ENCODE measurements around the gene PRDM7. TPM values are rescaled to one million over a fixed set of nuclear protein-coding genes. Genes with fewer than 3 reads are reported as not detected.

PRDM7 gene
- total and polyA plus RNA-seq, 2 of the 8 experiments (the other 6 are each of a cell fraction or from before 2014, with no cell fraction given) = 0.02 TPM; not detected in 1

GRCh38 chr16:90047714-90048346 lies 29.3 kb downstream of the PRDM7 start:
- no peak overlapping the region for H2AFZ ChIP-seq (ENCODE audit: low read length)
- no peak overlapping the region; the same call in 1 of the 2 replicates for H4K8ac ChIP-seq (ENCODE audit: extremely low read depth, insufficient read depth, low read length)
- H4K5ac ChIP-seq (ENCODE audit: insufficient read length, low read depth, low read length) = no peak overlapping the region
- no peak overlapping the region for H2BK20ac ChIP-seq (ENCODE audit: low read length)
- peak overlapping the region; percentile 59 for H3K56ac ChIP-seq (replicated peaks; ENCODE audit: insufficient read length, low read depth, low read length)
- no peak overlapping the region for H2AK5ac ChIP-seq (ENCODE audit: low read depth, low read length)
- H3K79me1 ChIP-seq (ENCODE audit: low read depth, low read length) = 0 out of 2 replicates have a peak, but pooled peaks cover 2% of the 10 kb centered on the region
- no peaks in the 10 kb centered on the region for H3K79me2 ChIP-seq (ENCODE audit: control insufficient read depth in 1 of 2, insufficient read depth in 2 of 2, low read length in 2 of 2)
- peak overlapping the region; percentile 66 to 85 for H3K4me2 ChIP-seq (ENCODE audit: insufficient read depth in 1 of 2, low read depth in 2 of 2, low read length in 2 of 2)
- no peak overlapping the region for H4K91ac ChIP-seq (replicated peaks; ENCODE audit: insufficient read length, low read length)
- H3K23me2 ChIP-seq (ENCODE audit: low read depth, low read length) = no peaks in the 10 kb centered on the region
- no peak overlapping the region for H2BK120ac ChIP-seq (replicated peaks; ENCODE audit: low read depth, low read length)
- H2BK5ac ChIP-seq (ENCODE audit: low read depth, low read length) = no peak overlapping the region
- H3K4ac ChIP-seq (replicated peaks; ENCODE audit: insufficient read length, low read depth, low read length) = no peak overlapping the region
- H3K27me3 ChIP-seq (replicated peaks in 1 of 4; ENCODE audit: control insufficient read depth in 3 of 4, extremely low read depth in 1 of 4, insufficient read depth in 3 of 4, low read length in 3 of 4) = no peaks in the 10 kb centered on the region
- FAIRE-seq (no peak), DNase-seq (ENCODE audit: low read depth in 1 of 2, low spot score in 2 of 2) (peak in 1 of 2 experiments; percentile 63)
- no peaks in the 10 kb centered on the region; a peak in 2 of 8 replicates for H3K36me3 ChIP-seq (ENCODE audit: control insufficient read depth in 2 of 4, insufficient read depth in 4 of 4, low read length in 3 of 4)
- H3K4me3 ChIP-seq (ENCODE audit: extremely low read depth in 1 of 4, insufficient read depth in 2 of 4, low read depth in 3 of 4, low read length in 4 of 4) = peak overlapping the region; percentile 34 to 70 (median 43); a peak in 7 of 8 replicates
- no peak overlapping the region for H2BK12ac ChIP-seq (ENCODE audit: low read depth, low read length)
- H3K27ac ChIP-seq (ENCODE audit: low read depth, low read length) = no peak overlapping the region
- ChIA-PET CTCF (ENCODE audit: partially characterized antibody) (no interaction called here), POLR2A (ENCODE audit: partially characterized antibody) (interaction anchor here (1.0 to 2.8 kb wide), 4 partner anchors 15 to 175 kb away, joined by 3 to 11 read pairs (median 5); partner anchors contain the start of gene TCF25)
- TF ChIP-seq HDAC2 (IDR thresholded peaks at IDR 0.05; ENCODE audit: borderline replicate concordance in 1 of 2, low read depth in 2 of 2, low read length in 2 of 2) (peak in 1 of 2 experiments; percentile 95; a peak in 2 of 4 replicates), KDM1A (IDR thresholded peaks at IDR 0.05; ENCODE audit: borderline replicate concordance, low read length) (peak; percentile 98), NANOG (IDR thresholded peaks at IDR 0.05; ENCODE audit: insufficient read depth, low read depth, low read length, poor library complexity, severe bottlenecking) (no peak), RBBP5 (IDR thresholded peaks at IDR 0.05; ENCODE audit: borderline replicate concordance, low read depth, low read length) (no peak), CREB1 (IDR thresholded peaks at IDR 0.05) (no peak), USF2 (IDR thresholded peaks at IDR 0.05; ENCODE audit: low read length) (peak; percentile 51; the same call in 1 of the 2 replicates)
- H2BK15ac ChIP-seq (ENCODE audit: low read length) = no peak overlapping the region
- WGBS, 2 experiments (ENCODE audit: extremely low coverage in 1 of 2, insufficient coverage in 1 of 2, insufficient read length in 1 of 2, insufficient replicate concordance in 2 of 2, low coverage in 1 of 2, low lambda C conversion rate in 2 of 2, missing lambda C conversion rate in 1 of 2) = 68% methylated on average over 8 of the region's 59 CpGs; no CpG with 5 or more reads in 1 of the 2 experiments
- no peak overlapping the region for H3K14ac ChIP-seq (ENCODE audit: insufficient read length)
- peaks cover 0 to 11% (median 8%) of the 10 kb centered on the region in 4 experiments; a peak in 6 of 7 replicates for H3K4me1 ChIP-seq (replicated peaks in 1 of 4; ENCODE audit: control insufficient read depth in 3 of 4, insufficient read depth in 4 of 4, low read length in 3 of 4)
- peaks cover 0 to 4% of the 10 kb centered on the region in 2 experiments; a peak in 1 of 4 replicates for H3K9me3 ChIP-seq (ENCODE audit: insufficient read depth in 2 of 2, low read depth in 1 of 2, low read length in 1 of 2)
- peaks cover 0 to 3% of the 10 kb centered on the region in 2 experiments for H4K20me1 ChIP-seq (replicated peaks in 1 of 2; ENCODE audit: control insufficient read depth in 1 of 2, insufficient read depth in 2 of 2, low read length in 2 of 2)
- H3K18ac ChIP-seq (ENCODE audit: extremely low read depth, low read length) = no peak overlapping the region
- no peak overlapping the region for H3K23ac ChIP-seq (ENCODE audit: insufficient read length)
- H3K9ac ChIP-seq (replicated peaks in 1 of 4; ENCODE audit: extremely low read depth in 1 of 4, low read depth in 3 of 4, low read length in 3 of 4) = no peak overlapping the region

Data from H1 (cell line).